CD14-positive monocyte (primary cell): ENCODE measurements around the gene MAB21L3. TPM values are rescaled to one million over a fixed set of nuclear protein-coding genes. Genes with fewer than 3 reads are reported as not detected.
A peak's percentile ranks its signal among the peaks of the same experiment; 100 is the strongest.

Source experiments
- DNase-seq, 3 donors: peaks; one replicate each; pipeline ENCODE4 v3.0.0-alpha.2; 2011 to 2022
- H2AFZ ChIP-seq: 2 replicates; pipeline ENCODE4 v1.6.0; 2012; ENCODE audit warnings: mild to moderate bottlenecking, low read depth, low read length, inconsistent platforms; ENCODE audit not compliant: insufficient read depth, poor library complexity, severe bottlenecking
- H3K27ac ChIP-seq, 2 donors: 1 replicate in 1 of 2; 2 replicates in 1 of 2; pipeline ENCODE4 v1.5.1; 2012 to 2013; ENCODE audit warnings: low read length in 2 of 2, control low read depth in 1 of 2, inconsistent platforms in 1 of 2, low read depth in 1 of 2, mild to moderate bottlenecking in 1 of 2
- H3K27me3 ChIP-seq, 2 donors: one replicate each; pipeline versions ENCODE4 v1.6.0 to v1.6.1; 2011 to 2013; ENCODE audit warnings: low read length in 2 of 2; ENCODE audit not compliant: control insufficient read depth in 2 of 2, insufficient read depth in 2 of 2
- H3K36me3 ChIP-seq, 2 donors: replicated peaks in 1 of 2; 1 replicate in 1 of 2; 2 replicates in 1 of 2; pipeline versions ENCODE4 v1.5.1 to v1.6.1; 2012 to 2013; ENCODE audit warnings: low read length in 2 of 2, control low read depth in 1 of 2, inconsistent platforms in 1 of 2, mild to moderate bottlenecking in 1 of 2; ENCODE audit not compliant: insufficient read depth in 2 of 2, control insufficient read depth in 1 of 2
- H3K4me1 ChIP-seq, 2 donors: 1 replicate in 1 of 2; 2 replicates in 1 of 2; pipeline versions ENCODE4 v1.5.1 to v1.6.1; 2012 to 2013; ENCODE audit warnings: low read length in 2 of 2, control low read depth in 1 of 2, inconsistent platforms in 1 of 2, mild to moderate bottlenecking in 1 of 2, moderate library complexity in 1 of 2; ENCODE audit not compliant: insufficient read depth in 2 of 2, control insufficient read depth in 1 of 2
- H3K4me2 ChIP-seq: replicated peaks from 2 replicates; pipeline ENCODE3; 2012; ENCODE audit warnings: low read length, moderate library complexity, mild to moderate bottlenecking; ENCODE audit not compliant: poor library complexity, severe bottlenecking; ENCODE audit errors: extremely low read depth
- H3K4me3 ChIP-seq, 3 experiments: fragments of 200-600 bp in 1 of 3; sonication (generic) in 1 of 3; replicated peaks in 1 of 3; 1 replicate in 2 of 3; 2 replicates in 1 of 3; pipeline ENCODE4 v1.5.1; 2011 to 2013; ENCODE audit warnings: low read length in 3 of 3, mild to moderate bottlenecking in 3 of 3, control low read depth in 2 of 3, low read depth in 2 of 3, inconsistent platforms in 1 of 3, moderate library complexity in 1 of 3
- H3K79me2 ChIP-seq: 2 replicates; pipeline ENCODE4 v1.6.0; 2012; ENCODE audit warnings: mild to moderate bottlenecking, control low read depth, inconsistent platforms, low read length, moderate library complexity; ENCODE audit not compliant: insufficient read depth
- H3K9ac ChIP-seq: 2 replicates; pipeline ENCODE4 v1.6.0; 2017; ENCODE audit warnings: low read length, mild to moderate bottlenecking; ENCODE audit not compliant: insufficient read depth, poor library complexity, severe bottlenecking
- H3K9me3 ChIP-seq, 2 donors: replicated peaks in 1 of 2; 1 replicate in 1 of 2; 2 replicates in 1 of 2; pipeline versions ENCODE4 v1.5.1 to v1.6.1; 2012 to 2013; ENCODE audit warnings: low read length in 2 of 2, control low read depth in 1 of 2; ENCODE audit not compliant: control insufficient read depth in 1 of 2, insufficient read depth in 1 of 2
- H4K20me1 ChIP-seq: 2 replicates; pipeline ENCODE4 v1.6.0; 2012; ENCODE audit warnings: mild to moderate bottlenecking, low read length, control low read depth, moderate library complexity; ENCODE audit not compliant: insufficient read depth
- H3K27ac Mint-ChIP-seq, 7 donors: one replicate each; pipeline ENCODE4 v1.8.0; 2020; ENCODE audit warnings: mild to moderate bottlenecking in 7 of 7, mixed read lengths in 7 of 7, moderate library complexity in 6 of 7, inconsistent platforms in 2 of 7
- H3K27me3 Mint-ChIP-seq, 3 donors: one replicate each; pipeline ENCODE4 v1.8.0; 2021 to 2022; ENCODE audit warnings: low read depth in 3 of 3, mild to moderate bottlenecking in 3 of 3, mixed read lengths in 3 of 3, moderate library complexity in 3 of 3, inconsistent platforms in 1 of 3
- H3K36me3 Mint-ChIP-seq, 2 donors: one replicate each; pipeline ENCODE4 v1.8.0; 2020; ENCODE audit warnings: mixed read lengths in 2 of 2, inconsistent platforms in 1 of 2, mild to moderate bottlenecking in 1 of 2
- H3K4me1 Mint-ChIP-seq: one replicate; pipeline ENCODE4 v1.8.0; 2020; ENCODE audit warnings: mild to moderate bottlenecking, mixed read lengths
- H3K4me3 Mint-ChIP-seq, 2 donors: one replicate each; pipeline ENCODE4 v1.8.0; 2020; ENCODE audit warnings: mild to moderate bottlenecking in 2 of 2, mixed read lengths in 2 of 2, moderate library complexity in 1 of 2
- H3K9me3 Mint-ChIP-seq, 7 donors: one replicate each; pipeline ENCODE4 v1.8.0; 2020 to 2022; ENCODE audit warnings: mixed read lengths in 7 of 7, mild to moderate bottlenecking in 6 of 7, moderate library complexity in 6 of 7, inconsistent platforms in 2 of 7
- WGBS: methylation state at CpG from one replicate; pipeline ENCODE4 v1.1.5; 2013; ENCODE audit warnings: missing lambda C conversion rate; ENCODE audit not compliant: insufficient coverage; 5-methylcytosine and 5-hydroxymethylcytosine counted together
- intact Hi-C, 2 donors: fragments of 100-400 bp; cut with micrococcal nuclease; formaldehyde crosslinking; loops; one replicate each; pipeline versions ENCODE4 v1.15.0 to v1.15.1; 2023
- polyA plus RNA-seq, 3 donors: library from polyadenylated mRNA; depleted of rRNA in 1 of 3; unstranded in 2 of 3; stranded (reverse) in 1 of 3; fragments of 300-500 nt in 2 of 3; fragments of >200 nt in 1 of 3; fragmentation: Illumina TruSeq in 2 of 3; gene quantifications; 1 replicate in 2 of 3; 2 replicates in 1 of 3; pipeline ENCODE4 v1.2.3, GENCODE V29; 2012 to 2021
- TF ChIP-seq, protein P1 (sequence below): fragments of 200-600 bp; IDR thresholded peaks from one replicate; pipeline ENCODE4 v1.8.0; 2022; ENCODE audit warnings: antibody characterized with exemption, mild to moderate bottlenecking

The MAB21L3 gene
- polyA plus RNA-seq, 3 donors = 0.44 TPM; not detected in 2

DNA sequence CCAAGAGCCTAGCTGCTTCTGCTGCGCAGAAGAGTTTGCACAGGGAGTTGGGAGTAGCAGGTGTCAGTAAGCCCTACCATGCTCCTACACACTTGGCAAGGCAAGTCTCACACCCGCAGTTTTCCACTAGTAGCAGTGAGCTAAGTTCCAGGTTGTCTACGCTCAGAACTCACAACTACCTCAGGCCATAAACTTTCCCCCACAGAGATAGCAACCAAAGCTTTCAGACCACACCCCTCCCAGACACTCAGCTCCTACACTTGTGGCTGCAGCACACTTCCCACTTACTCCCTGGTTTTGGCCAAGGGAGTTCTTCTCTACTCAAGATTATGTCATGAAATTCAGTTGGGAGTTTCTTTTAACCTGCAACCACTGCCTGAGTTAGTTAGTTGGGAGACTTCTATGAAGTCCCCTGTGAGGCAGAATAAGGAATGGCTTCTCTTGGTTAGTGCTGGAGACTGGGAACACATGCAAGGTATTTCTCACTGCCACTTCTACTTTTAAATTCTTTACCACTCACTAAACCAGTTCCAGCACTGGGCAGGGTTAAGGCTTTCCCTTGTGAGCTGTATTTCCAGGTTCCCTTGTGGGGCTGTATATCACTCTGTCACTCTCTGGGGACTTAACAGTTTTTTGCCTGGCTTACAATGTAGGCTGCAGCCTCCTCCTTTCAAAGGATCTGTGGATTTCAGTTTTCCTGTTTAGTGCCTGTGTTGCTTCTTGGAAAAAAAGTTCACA lies 18.3 kb upstream of the MAB21L3 start:
- Mint-ChIP-seq H3K27ac (peak overlapping the region in 1 of 7 donors; percentile 62), H3K4me3 (no peak overlapping the region), H3K27me3 (no peaks in the 10 kb centered on the region), H3K4me1 (peaks cover 2% of the 10 kb centered on the region), H3K36me3 (peaks cover 69 to 84% of the 10 kb centered on the region in 2 donors), H3K9me3 (peaks cover 12 to 39% (median 32%) of the 10 kb centered on the region in 7 donors)
- Histone ChIP-seq H3K4me1 (no peaks in the 10 kb centered on the region), H3K27ac (no peak overlapping the region), H3K4me2 (no peak overlapping the region), H3K27me3 (no peaks in the 10 kb centered on the region), H3K9me3 (peaks cover 4 to 19% of the 10 kb centered on the region in 2 donors), H3K4me3 (no peak overlapping the region), H3K79me2 (no peaks in the 10 kb centered on the region), H2AFZ (no peak overlapping the region), H3K9ac (no peak overlapping the region), H4K20me1 (no peaks in the 10 kb centered on the region), H3K36me3 (peaks cover 45 to 82% of the 10 kb centered on the region in 2 donors)
- WGBS = 70% methylated on average over 2 of the region's 3 CpGs
- DNase-seq = no peak
- TF ChIP-seq, protein P1, sequence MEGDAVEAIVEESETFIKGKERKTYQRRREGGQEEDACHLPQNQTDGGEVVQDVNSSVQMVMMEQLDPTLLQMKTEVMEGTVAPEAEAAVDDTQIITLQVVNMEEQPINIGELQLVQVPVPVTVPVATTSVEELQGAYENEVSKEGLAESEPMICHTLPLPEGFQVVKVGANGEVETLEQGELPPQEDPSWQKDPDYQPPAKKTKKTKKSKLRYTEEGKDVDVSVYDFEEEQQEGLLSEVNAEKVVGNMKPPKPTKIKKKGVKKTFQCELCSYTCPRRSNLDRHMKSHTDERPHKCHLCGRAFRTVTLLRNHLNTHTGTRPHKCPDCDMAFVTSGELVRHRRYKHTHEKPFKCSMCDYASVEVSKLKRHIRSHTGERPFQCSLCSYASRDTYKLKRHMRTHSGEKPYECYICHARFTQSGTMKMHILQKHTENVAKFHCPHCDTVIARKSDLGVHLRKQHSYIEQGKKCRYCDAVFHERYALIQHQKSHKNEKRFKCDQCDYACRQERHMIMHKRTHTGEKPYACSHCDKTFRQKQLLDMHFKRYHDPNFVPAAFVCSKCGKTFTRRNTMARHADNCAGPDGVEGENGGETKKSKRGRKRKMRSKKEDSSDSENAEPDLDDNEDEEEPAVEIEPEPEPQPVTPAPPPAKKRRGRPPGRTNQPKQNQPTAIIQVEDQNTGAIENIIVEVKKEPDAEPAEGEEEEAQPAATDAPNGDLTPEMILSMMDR = no peak
- intact Hi-C loops = no loop called here

DNA sequence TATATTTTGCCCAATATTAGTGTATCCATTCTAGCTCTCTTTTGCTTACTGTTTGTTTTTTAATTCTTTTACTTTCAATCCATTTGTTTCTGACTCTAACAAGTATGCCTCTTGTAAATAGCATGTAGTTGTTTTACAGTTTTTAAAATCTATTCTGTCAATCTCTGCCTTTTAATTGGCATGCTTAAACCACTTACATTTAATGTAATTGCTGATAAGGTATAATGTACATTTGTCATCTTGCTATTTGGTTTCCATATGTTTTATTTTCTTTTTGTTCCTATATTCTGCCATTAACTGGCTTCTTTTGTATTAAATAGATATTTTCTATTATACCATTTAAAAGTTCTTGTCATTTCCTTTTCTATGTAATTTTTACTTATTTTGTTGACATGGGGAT lies 16.2 kb upstream of the MAB21L3 start:
- peaks cover 4 to 10% of the 10 kb centered on the region in 2 donors for H3K9me3 ChIP-seq
- no peaks in the 10 kb centered on the region for H3K4me1 ChIP-seq
- intact Hi-C loops = no loop called here
- H3K79me2 ChIP-seq = no peaks in the 10 kb centered on the region
- no peak overlapping the region for H3K27ac Mint-ChIP-seq
- no peak overlapping the region for H3K4me3 Mint-ChIP-seq
- peaks cover 55 to 68% of the 10 kb centered on the region in 2 donors for H3K36me3 Mint-ChIP-seq
- H4K20me1 ChIP-seq = no peaks in the 10 kb centered on the region
- no peaks in the 10 kb centered on the region for H3K4me1 Mint-ChIP-seq
- TF ChIP-seq, protein P1 = no peak
- H3K4me2 ChIP-seq = no peak overlapping the region
- peaks cover 35 to 79% of the 10 kb centered on the region in 2 donors for H3K36me3 ChIP-seq
- H3K9ac ChIP-seq = no peak overlapping the region
- no peak overlapping the region for H2AFZ ChIP-seq
- H3K27ac ChIP-seq = no peak overlapping the region
- no peaks in the 10 kb centered on the region for H3K27me3 Mint-ChIP-seq
- DNase-seq = no peak
- no peak overlapping the region for H3K4me3 ChIP-seq
- H3K9me3 Mint-ChIP-seq = peaks cover 5 to 30% (median 19%) of the 10 kb centered on the region in 7 donors
- no peaks in the 10 kb centered on the region for H3K27me3 ChIP-seq
